ENCODE data around the gene FMO2.

FMO2 gene

GRCh38 chr1:171188388-171189266 is 3.5 kb downstream of the FMO2 start:
- Histone ChIP-seq H3K9me2 (replicated peaks; ENCODE audit: control insufficient read depth, low read length) (no peaks in the 10 kb centered on the region), H3K79me2 (ENCODE audit: control insufficient read depth, low read length) (no peaks in the 10 kb centered on the region), H4K20me1 (ENCODE audit: control insufficient read depth, insufficient read depth, low read depth, low read length) (no peaks in the 10 kb centered on the region), H3K4me2 (ENCODE audit: low read length) (no peak overlapping the region), H3F3A (ENCODE audit: control insufficient read depth, insufficient read depth) (no peaks in the 10 kb centered on the region), H3K36me3 (ENCODE audit: control insufficient read depth, low read length) (no peaks in the 10 kb centered on the region), H3K27ac (ENCODE audit: low read depth, low read length) (no peak overlapping the region), H3K27me3 (ENCODE audit: control insufficient read depth, low read length) (no peaks in the 10 kb centered on the region), H3K4me3 (ENCODE audit: low read length) (no peak overlapping the region), H3K4me1 (ENCODE audit: control insufficient read depth, low read length) (no peaks in the 10 kb centered on the region), H3K9me3 (ENCODE audit: control insufficient read depth, insufficient read depth, low read length) (no peaks in the 10 kb centered on the region)
- TF ChIP-seq EZH2phosphoT487 (IDR thresholded peaks at IDR 0.05; ENCODE audit: borderline replicate concordance, low read length) = no peak
- TF ChIP-seq, protein P1, sequence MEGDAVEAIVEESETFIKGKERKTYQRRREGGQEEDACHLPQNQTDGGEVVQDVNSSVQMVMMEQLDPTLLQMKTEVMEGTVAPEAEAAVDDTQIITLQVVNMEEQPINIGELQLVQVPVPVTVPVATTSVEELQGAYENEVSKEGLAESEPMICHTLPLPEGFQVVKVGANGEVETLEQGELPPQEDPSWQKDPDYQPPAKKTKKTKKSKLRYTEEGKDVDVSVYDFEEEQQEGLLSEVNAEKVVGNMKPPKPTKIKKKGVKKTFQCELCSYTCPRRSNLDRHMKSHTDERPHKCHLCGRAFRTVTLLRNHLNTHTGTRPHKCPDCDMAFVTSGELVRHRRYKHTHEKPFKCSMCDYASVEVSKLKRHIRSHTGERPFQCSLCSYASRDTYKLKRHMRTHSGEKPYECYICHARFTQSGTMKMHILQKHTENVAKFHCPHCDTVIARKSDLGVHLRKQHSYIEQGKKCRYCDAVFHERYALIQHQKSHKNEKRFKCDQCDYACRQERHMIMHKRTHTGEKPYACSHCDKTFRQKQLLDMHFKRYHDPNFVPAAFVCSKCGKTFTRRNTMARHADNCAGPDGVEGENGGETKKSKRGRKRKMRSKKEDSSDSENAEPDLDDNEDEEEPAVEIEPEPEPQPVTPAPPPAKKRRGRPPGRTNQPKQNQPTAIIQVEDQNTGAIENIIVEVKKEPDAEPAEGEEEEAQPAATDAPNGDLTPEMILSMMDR (IDR thresholded peaks at IDR 0.05; ENCODE audit: low read depth, low read length, poor library complexity, severe bottlenecking) = peak; percentile 81

DNA sequence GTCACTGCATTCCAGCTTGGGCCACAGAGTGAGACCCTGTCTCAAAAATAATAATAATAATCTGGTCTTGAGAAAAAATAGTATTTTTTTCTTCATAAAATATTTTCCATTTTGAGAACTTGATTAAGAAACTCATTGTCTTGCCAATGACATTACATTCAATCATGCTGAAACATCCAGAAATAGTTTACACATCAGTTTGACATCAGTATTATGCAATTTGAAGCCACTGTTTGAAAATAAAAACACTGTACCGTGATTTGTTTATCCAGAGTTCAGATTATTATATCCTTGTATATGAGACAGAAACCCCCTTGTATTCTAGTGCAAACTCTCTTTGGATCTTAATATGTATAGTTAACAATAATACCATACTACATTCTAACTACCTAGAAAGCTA is 6.9 kb downstream of the FMO2 start:
- H3K9me2 ChIP-seq (replicated peaks; ENCODE audit: control insufficient read depth, low read length) = no peaks in the 10 kb centered on the region
- no peak overlapping the region for H3K27ac ChIP-seq (ENCODE audit: low read depth, low read length)
- H3K36me3 ChIP-seq (ENCODE audit: control insufficient read depth, low read length) = no peaks in the 10 kb centered on the region
- H3K79me2 ChIP-seq (ENCODE audit: control insufficient read depth, low read length) = no peaks in the 10 kb centered on the region
- H3K9me3 ChIP-seq (ENCODE audit: control insufficient read depth, insufficient read depth, low read length) = no peaks in the 10 kb centered on the region
- TF ChIP-seq, protein P1 (IDR thresholded peaks at IDR 0.05; ENCODE audit: low read depth, low read length, poor library complexity, severe bottlenecking) = no peak
- TF ChIP-seq EZH2phosphoT487 (IDR thresholded peaks at IDR 0.05; ENCODE audit: borderline replicate concordance, low read length) = no peak
- H4K20me1 ChIP-seq (ENCODE audit: control insufficient read depth, insufficient read depth, low read depth, low read length) = no peaks in the 10 kb centered on the region
- no peaks in the 10 kb centered on the region for H3F3A ChIP-seq (ENCODE audit: control insufficient read depth, insufficient read depth)
- H3K27me3 ChIP-seq (ENCODE audit: control insufficient read depth, low read length) = no peaks in the 10 kb centered on the region
- no peak overlapping the region for H3K4me3 ChIP-seq (ENCODE audit: low read length)
- no peak overlapping the region for H3K4me2 ChIP-seq (ENCODE audit: low read length)
- no peaks in the 10 kb centered on the region for H3K4me1 ChIP-seq (ENCODE audit: control insufficient read depth, low read length)

GRCh38 chr1:171195767-171196166 is 10.7 kb downstream of the FMO2 start:
- H3F3A ChIP-seq (ENCODE audit: control insufficient read depth, insufficient read depth) = no peaks in the 10 kb centered on the region
- no peaks in the 10 kb centered on the region for H3K79me2 ChIP-seq (ENCODE audit: control insufficient read depth, low read length)
- no peaks in the 10 kb centered on the region for H3K36me3 ChIP-seq (ENCODE audit: control insufficient read depth, low read length)
- H3K4me2 ChIP-seq (ENCODE audit: low read length) = no peak overlapping the region
- H3K27ac ChIP-seq (ENCODE audit: low read depth, low read length) = no peak overlapping the region
- TF ChIP-seq, protein P1 (IDR thresholded peaks at IDR 0.05; ENCODE audit: low read depth, low read length, poor library complexity, severe bottlenecking) = no peak
- TF ChIP-seq EZH2phosphoT487 (IDR thresholded peaks at IDR 0.05; ENCODE audit: borderline replicate concordance, low read length) = no peak
- no peaks in the 10 kb centered on the region for H3K27me3 ChIP-seq (ENCODE audit: control insufficient read depth, low read length)
- no peak overlapping the region for H3K4me3 ChIP-seq (ENCODE audit: low read length)
- H3K9me2 ChIP-seq (replicated peaks; ENCODE audit: control insufficient read depth, low read length) = no peaks in the 10 kb centered on the region
- H3K9me3 ChIP-seq (ENCODE audit: control insufficient read depth, insufficient read depth, low read length) = no peaks in the 10 kb centered on the region
- H3K4me1 ChIP-seq (ENCODE audit: control insufficient read depth, low read length) = no peaks in the 10 kb centered on the region
- no peaks in the 10 kb centered on the region for H4K20me1 ChIP-seq (ENCODE audit: control insufficient read depth, insufficient read depth, low read depth, low read length)
